ENCODE measurements around the gene ELK4. TPM values are rescaled to one million over a fixed set of nuclear protein-coding genes. Genes with fewer than 3 reads are reported as not detected.

The ELK4 gene
- polyA plus RNA-seq, 3 donors = 1.4 to 9.0 (median 2.6) TPM

DNA sequence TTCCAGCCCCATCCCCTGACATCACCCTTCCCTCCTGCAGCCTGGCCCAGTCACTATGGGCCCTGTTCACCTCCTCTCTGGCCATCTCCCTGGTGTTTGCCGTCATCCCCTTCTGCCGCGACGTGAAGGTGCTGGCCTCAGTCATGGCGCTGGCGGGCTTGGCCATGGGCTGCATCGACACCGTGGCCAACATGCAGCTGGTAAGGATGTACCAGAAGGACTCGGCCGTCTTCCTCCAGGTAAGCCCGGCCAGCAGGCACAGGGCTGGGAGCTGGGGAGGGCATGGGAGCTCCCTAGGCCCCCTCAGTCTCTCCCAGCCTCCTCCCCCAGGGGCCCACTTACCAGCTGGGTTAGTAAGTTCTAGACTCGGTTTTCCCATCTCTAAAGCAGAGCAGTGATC, 52.1 kb downstream of the ELK4 start:
- Histone ChIP-seq H3K4me2 (replicated peaks; ENCODE audit: extremely low read depth, low read length, poor library complexity, severe bottlenecking) (no peak overlapping the region), H2AFZ (ENCODE audit: insufficient read depth, low read depth, low read length, poor library complexity, severe bottlenecking) (no peak overlapping the region), H3K27me3 (ENCODE audit: control insufficient read depth in 2 of 2, insufficient read depth in 2 of 2, low read length in 2 of 2) (no peaks in the 10 kb centered on the region), H3K4me1 (ENCODE audit: control insufficient read depth in 1 of 2, insufficient read depth in 2 of 2, low read length in 2 of 2) (no peaks in the 10 kb centered on the region), H3K79me2 (ENCODE audit: insufficient read depth, low read length) (no peaks in the 10 kb centered on the region), H3K36me3 (replicated peaks in 1 of 2; ENCODE audit: control insufficient read depth in 1 of 2, insufficient read depth in 2 of 2, low read length in 2 of 2) (no peaks in the 10 kb centered on the region), H3K9me3 (replicated peaks in 1 of 2; ENCODE audit: control insufficient read depth in 1 of 2, insufficient read depth in 1 of 2, low read length in 2 of 2) (no peaks in the 10 kb centered on the region), H4K20me1 (ENCODE audit: insufficient read depth, low read length) (no peaks in the 10 kb centered on the region), H3K27ac (ENCODE audit: low read depth in 1 of 2, low read length in 2 of 2) (no peak overlapping the region), H3K4me3 (replicated peaks in 1 of 3; ENCODE audit: low read depth in 2 of 3, low read length in 3 of 3) (no peak overlapping the region), H3K9ac (ENCODE audit: insufficient read depth, low read length, poor library complexity, severe bottlenecking) (no peak overlapping the region)
- no peaks in the 10 kb centered on the region for H3K9me3 Mint-ChIP-seq
- no peak for DNase-seq
- intact Hi-C loops (cut with micrococcal nuclease) = no loop called here
- H3K36me3 Mint-ChIP-seq = no peaks in the 10 kb centered on the region
- WGBS (ENCODE audit: insufficient coverage) = 90% methylated on average over 9 of the region's 12 CpGs
- TF ChIP-seq, protein P1, sequence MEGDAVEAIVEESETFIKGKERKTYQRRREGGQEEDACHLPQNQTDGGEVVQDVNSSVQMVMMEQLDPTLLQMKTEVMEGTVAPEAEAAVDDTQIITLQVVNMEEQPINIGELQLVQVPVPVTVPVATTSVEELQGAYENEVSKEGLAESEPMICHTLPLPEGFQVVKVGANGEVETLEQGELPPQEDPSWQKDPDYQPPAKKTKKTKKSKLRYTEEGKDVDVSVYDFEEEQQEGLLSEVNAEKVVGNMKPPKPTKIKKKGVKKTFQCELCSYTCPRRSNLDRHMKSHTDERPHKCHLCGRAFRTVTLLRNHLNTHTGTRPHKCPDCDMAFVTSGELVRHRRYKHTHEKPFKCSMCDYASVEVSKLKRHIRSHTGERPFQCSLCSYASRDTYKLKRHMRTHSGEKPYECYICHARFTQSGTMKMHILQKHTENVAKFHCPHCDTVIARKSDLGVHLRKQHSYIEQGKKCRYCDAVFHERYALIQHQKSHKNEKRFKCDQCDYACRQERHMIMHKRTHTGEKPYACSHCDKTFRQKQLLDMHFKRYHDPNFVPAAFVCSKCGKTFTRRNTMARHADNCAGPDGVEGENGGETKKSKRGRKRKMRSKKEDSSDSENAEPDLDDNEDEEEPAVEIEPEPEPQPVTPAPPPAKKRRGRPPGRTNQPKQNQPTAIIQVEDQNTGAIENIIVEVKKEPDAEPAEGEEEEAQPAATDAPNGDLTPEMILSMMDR (IDR thresholded peaks at IDR 0.05) = no peak
- no peak overlapping the region for H3K27ac Mint-ChIP-seq
- H3K27me3 Mint-ChIP-seq (ENCODE audit: low read depth in 3 of 3) = peaks cover 12 to 34% (median 19%) of the 10 kb centered on the region in 3 donors
- no peak overlapping the region for H3K4me3 Mint-ChIP-seq
- no peaks in the 10 kb centered on the region for H3K4me1 Mint-ChIP-seq

DNA sequence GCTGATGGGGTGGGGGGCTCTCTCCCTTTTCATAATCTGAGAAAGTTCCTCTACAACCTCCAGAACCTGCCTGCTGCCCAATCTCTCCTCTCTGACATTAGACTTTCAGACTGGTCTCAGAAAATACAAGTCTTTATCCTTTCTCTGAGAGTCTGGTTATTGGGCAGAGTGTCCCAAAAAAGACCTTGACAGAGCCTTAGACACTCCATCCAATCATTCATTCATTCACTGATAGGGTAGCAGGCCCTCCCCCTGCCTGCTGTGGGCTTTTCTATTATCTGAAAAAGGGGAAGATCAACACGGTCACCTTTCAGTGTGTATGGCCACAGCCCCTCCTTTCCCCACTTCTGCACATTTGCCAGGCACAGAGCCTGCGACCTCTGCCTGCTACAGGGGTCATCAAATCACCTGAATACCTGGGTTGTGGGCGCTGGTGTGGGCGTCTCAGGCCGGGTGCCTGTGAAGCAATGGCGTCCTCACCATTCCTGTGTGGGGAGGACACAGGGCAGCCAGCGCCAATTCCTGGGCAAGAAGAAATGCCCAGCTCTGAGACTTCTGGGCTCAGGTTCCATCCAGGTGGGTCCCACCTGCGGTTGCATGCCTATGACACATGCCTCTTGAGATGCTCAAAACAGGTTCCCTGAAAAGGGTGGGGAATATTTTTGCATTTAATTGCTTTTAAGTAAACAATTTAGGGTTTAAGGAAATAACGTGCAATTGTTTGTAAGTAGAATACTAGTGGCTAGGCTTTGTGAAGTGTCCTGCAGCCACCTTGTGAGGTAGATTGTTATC, 52.8 kb downstream of the ELK4 start:
- Histone ChIP-seq H3K79me2 (ENCODE audit: insufficient read depth, low read length) (no peaks in the 10 kb centered on the region), H3K36me3 (replicated peaks in 1 of 2; ENCODE audit: control insufficient read depth in 1 of 2, insufficient read depth in 2 of 2, low read length in 2 of 2) (no peaks in the 10 kb centered on the region), H3K4me3 (replicated peaks in 1 of 3; ENCODE audit: low read depth in 2 of 3, low read length in 3 of 3) (no peak overlapping the region), H3K27me3 (ENCODE audit: control insufficient read depth in 2 of 2, insufficient read depth in 2 of 2, low read length in 2 of 2) (no peaks in the 10 kb centered on the region), H3K9me3 (replicated peaks in 1 of 2; ENCODE audit: control insufficient read depth in 1 of 2, insufficient read depth in 1 of 2, low read length in 2 of 2) (no peaks in the 10 kb centered on the region), H2AFZ (ENCODE audit: insufficient read depth, low read depth, low read length, poor library complexity, severe bottlenecking) (no peak overlapping the region), H3K4me1 (ENCODE audit: control insufficient read depth in 1 of 2, insufficient read depth in 2 of 2, low read length in 2 of 2) (no peaks in the 10 kb centered on the region), H3K9ac (ENCODE audit: insufficient read depth, low read length, poor library complexity, severe bottlenecking) (no peak overlapping the region), H4K20me1 (ENCODE audit: insufficient read depth, low read length) (no peaks in the 10 kb centered on the region), H3K4me2 (replicated peaks; ENCODE audit: extremely low read depth, low read length, poor library complexity, severe bottlenecking) (no peak overlapping the region), H3K27ac (ENCODE audit: low read depth in 1 of 2, low read length in 2 of 2) (no peak overlapping the region)
- intact Hi-C loops (cut with micrococcal nuclease) = no loop called here
- Mint-ChIP-seq H3K4me1 (no peaks in the 10 kb centered on the region), H3K36me3 (no peaks in the 10 kb centered on the region), H3K4me3 (no peak overlapping the region), H3K27ac (no peak overlapping the region), H3K27me3 (ENCODE audit: low read depth in 3 of 3) (peaks cover 12 to 35% (median 18%) of the 10 kb centered on the region in 3 donors), H3K9me3 (no peaks in the 10 kb centered on the region)
- TF ChIP-seq, protein P1 (IDR thresholded peaks at IDR 0.05) = no peak
- DNase-seq = no peak
- WGBS (ENCODE audit: insufficient coverage) = 81% methylated on average over 8 of the region's 9 CpGs

Measured in CD14-positive monocyte (primary cell).